ENCODE data around the gene AIMP2. TPM values are rescaled to one million over a fixed set of nuclear protein-coding genes. Genes with fewer than 3 reads are reported as not detected.

Gene AIMP2
- total and polyA plus RNA-seq, 4 donors: 28.7 to 41.7 (median 34.9) TPM

DNA sequence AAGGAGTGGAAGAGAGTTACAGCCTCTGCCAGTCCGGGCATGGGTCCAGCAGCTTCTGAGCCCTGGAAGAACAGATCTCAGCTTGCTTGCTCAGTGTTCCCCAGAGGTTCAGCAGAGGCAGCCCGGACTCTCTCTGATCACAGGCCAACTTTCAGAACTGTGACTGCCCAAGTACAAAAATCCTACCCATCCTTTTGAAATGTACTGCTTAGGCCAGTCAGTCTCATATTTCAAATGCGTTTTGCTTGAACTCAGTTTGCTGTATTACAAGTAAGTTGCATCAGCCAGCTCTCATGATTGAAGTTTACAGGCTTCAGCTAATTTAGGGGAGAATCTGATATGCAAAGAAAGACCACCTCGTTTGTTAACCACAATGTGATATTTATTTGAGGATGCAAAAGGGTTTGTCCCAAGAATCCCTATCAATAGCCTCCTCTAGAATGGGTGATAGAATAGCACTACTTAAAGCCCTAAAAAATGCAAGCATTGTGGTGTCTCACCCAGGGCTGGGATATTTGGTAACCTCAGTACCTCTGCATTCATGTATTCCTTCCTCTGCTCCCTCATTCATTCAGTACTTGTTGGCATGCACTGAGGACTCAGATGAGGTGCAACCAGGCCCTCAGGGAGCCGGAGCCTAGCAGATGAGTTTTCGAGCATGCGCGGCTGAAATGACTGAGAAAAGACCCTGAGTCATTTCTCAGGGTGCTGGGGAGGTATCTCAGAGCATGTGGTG lies 7.0 kb downstream of the AIMP2 start:
- WGBS: 68% methylated on average over 8 of the region's 8 CpGs
- peak overlapping the region in 1 of 2 donors; percentile 36 for H3K27ac ChIP-seq (ENCODE audit: low read depth in 1 of 2, low read length in 2 of 2)

DNA sequence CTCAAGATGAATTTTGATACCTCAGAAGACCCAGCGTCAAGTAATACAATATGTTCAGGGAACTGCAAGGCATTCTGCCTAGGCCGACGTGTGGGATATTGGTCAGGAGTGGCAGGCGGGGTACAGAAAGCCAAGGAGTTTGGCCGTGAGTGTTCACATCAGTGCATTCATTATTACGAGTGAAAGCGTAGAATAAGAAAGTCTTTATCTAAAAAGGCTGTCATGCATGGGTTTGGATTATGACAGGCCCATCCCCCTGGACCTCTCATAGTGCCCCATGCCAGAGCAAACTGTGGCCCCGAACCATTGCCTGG lies 7.5 kb downstream of the AIMP2 start:
- no peaks in the 10 kb centered on the region for H3K27me3 ChIP-seq (ENCODE audit: control insufficient read depth in 4 of 4, insufficient read depth in 4 of 4, low read length in 3 of 4)
- no peak overlapping the region for H3K4me3 ChIP-seq (ENCODE audit: low read depth in 1 of 3, low read length in 3 of 3)
- WGBS: 98% methylated on average over 8 of the region's 8 CpGs
- no peak overlapping the region for H3K27ac ChIP-seq (ENCODE audit: low read depth in 1 of 2, low read length in 2 of 2)
- no peak overlapping the region for H3K9ac ChIP-seq (ENCODE audit: low read depth in 1 of 2, low read length in 2 of 2)
- no peaks in the 10 kb centered on the region for H3K9me3 ChIP-seq (ENCODE audit: control insufficient read depth in 4 of 4, low read length in 3 of 4)
- H3K4me1 ChIP-seq (ENCODE audit: control insufficient read depth in 4 of 4, insufficient read depth in 4 of 4, low read length in 3 of 4): peaks cover 0 to 32% (median 26%) of the 10 kb centered on the region in 4 donors
- peaks cover 8 to 52% (median 37%) of the 10 kb centered on the region in 4 donors for H3K36me3 ChIP-seq (ENCODE audit: control insufficient read depth in 4 of 4, insufficient read depth in 3 of 4, low read depth in 1 of 4, low read length in 3 of 4)
- DNase-seq (ENCODE audit: low spot score): no peak
- TF ChIP-seq ATF3 (IDR thresholded peaks at IDR 0.05): no peak
- no peak for TF ChIP-seq SP1 (IDR thresholded peaks at IDR 0.05)
- no peak for TF ChIP-seq RXRA (IDR thresholded peaks at IDR 0.05)
- no peak for TF ChIP-seq GABPA (IDR thresholded peaks at IDR 0.05 in 1 of 2, conservative IDR thresholded peaks at IDR 0.05 in 1 of 2)
- no peak for TF ChIP-seq JUND (IDR thresholded peaks at IDR 0.05)
- TF ChIP-seq HNF4G (IDR thresholded peaks at IDR 0.05): no peak
- no peak for TF ChIP-seq NR2F2 (IDR thresholded peaks at IDR 0.05)
- TF ChIP-seq HNF4A (conservative IDR thresholded peaks at IDR 0.05): no peak
- TF ChIP-seq EGR1 (IDR thresholded peaks at IDR 0.05; ENCODE audit: low read depth in 2 of 2): no peak
- TF ChIP-seq, protein P1, sequence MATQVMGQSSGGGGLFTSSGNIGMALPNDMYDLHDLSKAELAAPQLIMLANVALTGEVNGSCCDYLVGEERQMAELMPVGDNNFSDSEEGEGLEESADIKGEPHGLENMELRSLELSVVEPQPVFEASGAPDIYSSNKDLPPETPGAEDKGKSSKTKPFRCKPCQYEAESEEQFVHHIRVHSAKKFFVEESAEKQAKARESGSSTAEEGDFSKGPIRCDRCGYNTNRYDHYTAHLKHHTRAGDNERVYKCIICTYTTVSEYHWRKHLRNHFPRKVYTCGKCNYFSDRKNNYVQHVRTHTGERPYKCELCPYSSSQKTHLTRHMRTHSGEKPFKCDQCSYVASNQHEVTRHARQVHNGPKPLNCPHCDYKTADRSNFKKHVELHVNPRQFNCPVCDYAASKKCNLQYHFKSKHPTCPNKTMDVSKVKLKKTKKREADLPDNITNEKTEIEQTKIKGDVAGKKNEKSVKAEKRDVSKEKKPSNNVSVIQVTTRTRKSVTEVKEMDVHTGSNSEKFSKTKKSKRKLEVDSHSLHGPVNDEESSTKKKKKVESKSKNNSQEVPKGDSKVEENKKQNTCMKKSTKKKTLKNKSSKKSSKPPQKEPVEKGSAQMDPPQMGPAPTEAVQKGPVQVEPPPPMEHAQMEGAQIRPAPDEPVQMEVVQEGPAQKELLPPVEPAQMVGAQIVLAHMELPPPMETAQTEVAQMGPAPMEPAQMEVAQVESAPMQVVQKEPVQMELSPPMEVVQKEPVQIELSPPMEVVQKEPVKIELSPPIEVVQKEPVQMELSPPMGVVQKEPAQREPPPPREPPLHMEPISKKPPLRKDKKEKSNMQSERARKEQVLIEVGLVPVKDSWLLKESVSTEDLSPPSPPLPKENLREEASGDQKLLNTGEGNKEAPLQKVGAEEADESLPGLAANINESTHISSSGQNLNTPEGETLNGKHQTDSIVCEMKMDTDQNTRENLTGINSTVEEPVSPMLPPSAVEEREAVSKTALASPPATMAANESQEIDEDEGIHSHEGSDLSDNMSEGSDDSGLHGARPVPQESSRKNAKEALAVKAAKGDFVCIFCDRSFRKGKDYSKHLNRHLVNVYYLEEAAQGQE (IDR thresholded peaks at IDR 0.05): no peak
- no peak for TF ChIP-seq TAF1 (conservative IDR thresholded peaks at IDR 0.05)
- no peak for TF ChIP-seq FOXA2 (IDR thresholded peaks at IDR 0.05)
- no peak for TF ChIP-seq FOXA1 (IDR thresholded peaks at IDR 0.05)

More for the DNA sequence above, 7.0 kb downstream of the AIMP2 start:
- no peak for TF ChIP-seq YY1 (IDR thresholded peaks at IDR 0.05)
- TF ChIP-seq FOXA1 (IDR thresholded peaks at IDR 0.05): no peak
- TF ChIP-seq TAF1 (conservative IDR thresholded peaks at IDR 0.05): no peak
- no peak for TF ChIP-seq ATF3 (IDR thresholded peaks at IDR 0.05)
- TF ChIP-seq, protein P1 (IDR thresholded peaks at IDR 0.05): no peak
- TF ChIP-seq RXRA (IDR thresholded peaks at IDR 0.05): peak; percentile 8 to 60
- TF ChIP-seq SP1 (IDR thresholded peaks at IDR 0.05): peak; percentile 41
- no peak for TF ChIP-seq EGR1 (IDR thresholded peaks at IDR 0.05; ENCODE audit: low read depth in 2 of 2)
- no peak for TF ChIP-seq HNF4G (IDR thresholded peaks at IDR 0.05)
- TF ChIP-seq RAD21 (IDR thresholded peaks at IDR 0.05): peak in 1 of 2 donors; percentile 18
- no peak for TF ChIP-seq NR2F2 (IDR thresholded peaks at IDR 0.05)
- no peak for TF ChIP-seq GABPA (IDR thresholded peaks at IDR 0.05 in 1 of 2, conservative IDR thresholded peaks at IDR 0.05 in 1 of 2)
- TF ChIP-seq, protein P2, sequence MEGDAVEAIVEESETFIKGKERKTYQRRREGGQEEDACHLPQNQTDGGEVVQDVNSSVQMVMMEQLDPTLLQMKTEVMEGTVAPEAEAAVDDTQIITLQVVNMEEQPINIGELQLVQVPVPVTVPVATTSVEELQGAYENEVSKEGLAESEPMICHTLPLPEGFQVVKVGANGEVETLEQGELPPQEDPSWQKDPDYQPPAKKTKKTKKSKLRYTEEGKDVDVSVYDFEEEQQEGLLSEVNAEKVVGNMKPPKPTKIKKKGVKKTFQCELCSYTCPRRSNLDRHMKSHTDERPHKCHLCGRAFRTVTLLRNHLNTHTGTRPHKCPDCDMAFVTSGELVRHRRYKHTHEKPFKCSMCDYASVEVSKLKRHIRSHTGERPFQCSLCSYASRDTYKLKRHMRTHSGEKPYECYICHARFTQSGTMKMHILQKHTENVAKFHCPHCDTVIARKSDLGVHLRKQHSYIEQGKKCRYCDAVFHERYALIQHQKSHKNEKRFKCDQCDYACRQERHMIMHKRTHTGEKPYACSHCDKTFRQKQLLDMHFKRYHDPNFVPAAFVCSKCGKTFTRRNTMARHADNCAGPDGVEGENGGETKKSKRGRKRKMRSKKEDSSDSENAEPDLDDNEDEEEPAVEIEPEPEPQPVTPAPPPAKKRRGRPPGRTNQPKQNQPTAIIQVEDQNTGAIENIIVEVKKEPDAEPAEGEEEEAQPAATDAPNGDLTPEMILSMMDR (IDR thresholded peaks at IDR 0.05; ENCODE audit: low read depth, low read length, missing input control): no peak
- peak; percentile 14 to 64 for TF ChIP-seq HNF4A (conservative IDR thresholded peaks at IDR 0.05)
- no peak for TF ChIP-seq JUND (IDR thresholded peaks at IDR 0.05)
- peaks cover 0 to 37% (median 31%) of the 10 kb centered on the region in 4 donors for H3K4me1 ChIP-seq (ENCODE audit: control insufficient read depth in 4 of 4, insufficient read depth in 4 of 4, low read length in 3 of 4)
- H3K9me3 ChIP-seq (ENCODE audit: control insufficient read depth in 4 of 4, low read length in 3 of 4): no peaks in the 10 kb centered on the region
- no peaks in the 10 kb centered on the region for H3K27me3 ChIP-seq (ENCODE audit: control insufficient read depth in 4 of 4, insufficient read depth in 4 of 4, low read length in 3 of 4)
- H3K4me3 ChIP-seq (ENCODE audit: low read depth in 1 of 3, low read length in 3 of 3): no peak overlapping the region
- H3K36me3 ChIP-seq (ENCODE audit: control insufficient read depth in 4 of 4, insufficient read depth in 3 of 4, low read depth in 1 of 4, low read length in 3 of 4): peaks cover 8 to 48% (median 33%) of the 10 kb centered on the region in 4 donors
- peak overlapping the region in 1 of 2 donors; percentile 64 for H3K9ac ChIP-seq (ENCODE audit: low read depth in 1 of 2, low read length in 2 of 2)
- DNase-seq (ENCODE audit: low spot score): no peak

Data from liver (tissue), 9 donors.